Adipose tissue (tissue), 3 donors: ENCODE data around the gene NPPA. TPM values are rescaled to one million over a fixed set of nuclear protein-coding genes. Genes with fewer than 3 reads are reported as not detected.
A peak's percentile ranks its signal among the peaks of the same experiment; 100 is the strongest.
"Not testable (repeated sequence)": the region's sequence is repeated elsewhere in the genome, so short reads cannot be mapped to it uniquely, and the experiment has no call there.

Experiments
- H3K27ac ChIP-seq: one replicate; pipeline ENCODE4 v1.5.1; 2013; ENCODE audit warnings: low read depth, low read length
- WGBS, 3 donors: extraction: QIAGEN DNeasy Blood & Tissue Kit; methylation state at CpG; one replicate each; pipeline ENCODE4 v1.1.7; 2013; 5-methylcytosine and 5-hydroxymethylcytosine counted together
- polyA plus RNA-seq, 3 donors: library from polyadenylated mRNA; stranded (reverse); fragments of 200-250 nt; gene quantifications; one replicate each; pipeline ENCODE4 v1.2.3, GENCODE V29; 2013
- donor health status: healthy with polysubstance abuse.
- donor health status: Bipolar disorder and iron deficiency.
- donor health status: healthy.

Gene NPPA
- polyA plus RNA-seq: 10 to 100 TPM in 1 of 3 donors, under 1 TPM in 2; 0.42 to 40.6 (median 0.49) TPM

GRCh38 chr1:11847667-11848372 lies at the start of gene NPPA:
Gene NPPA, minus strand, starts transcription at chr1:11847783. Its CDS starts 99 bp downstream, at chr1:11847684.
- WGBS, 3 donors: 57 to 66% (median 63%) methylated on average over 17 to 18 of the region's 18 CpGs
- H3K27ac ChIP-seq: no peak within 1 kb of the TSS

GRCh38 chr1:11894501-11894900 lies 46.9 kb upstream of the NPPA start:
- H3K27ac ChIP-seq: not testable (repeated sequence)
- WGBS, 3 donors: 64 to 72% (median 71%) methylated on average over 1 of the region's 1 CpG

GRCh38 chr1:11893907-11894251 lies 46.3 kb upstream of the NPPA start:
- WGBS, 3 donors: 0 to 4% (median 2%) methylated on average over 5 of the region's 5 CpGs

GRCh38 chr1:11891433-11892186 lies 44.0 kb upstream of the NPPA start:
- 80 to 86% (median 83%) methylated on average over 6 of the region's 6 CpGs for WGBS, 3 donors
- no peak overlapping the region for H3K27ac ChIP-seq

More at GRCh38 chr1:11893907-11894251, 46.3 kb upstream of the NPPA start:
- no peak overlapping the region for H3K27ac ChIP-seq

GRCh38 chr1:11888877-11889208 lies 41.3 kb upstream of the NPPA start:
- WGBS, 3 donors: 50 to 64% (median 61%) methylated on average over 3 of the region's 3 CpGs
- H3K27ac ChIP-seq: no peak overlapping the region

GRCh38 chr1:11888206-11888876 lies 40.8 kb upstream of the NPPA start:
- 78 to 83% (median 82%) methylated on average over 15 of the region's 15 CpGs for WGBS, 3 donors
- H3K27ac ChIP-seq: no peak overlapping the region

GRCh38 chr1:11887666-11888007 lies 40.1 kb upstream of the NPPA start:
- WGBS, 3 donors: 78 to 89% (median 80%) methylated on average over 7 of the region's 7 CpGs

GRCh38 chr1:11886986-11887665 lies 39.5 kb upstream of the NPPA start:
- WGBS, 3 donors: 74 to 84% (median 75%) methylated on average over 18 to 19 of the region's 19 CpGs
- H3K27ac ChIP-seq: no peak overlapping the region

More at GRCh38 chr1:11887666-11888007, 40.1 kb upstream of the NPPA start:
- no peak overlapping the region for H3K27ac ChIP-seq

GRCh38 chr1:11885916-11886315 lies 38.3 kb upstream of the NPPA start:
- no peak overlapping the region for H3K27ac ChIP-seq
- WGBS, 3 donors: 66 to 75% (median 74%) methylated on average over 6 of the region's 6 CpGs

GRCh38 chr1:11882814-11883538 lies 35.4 kb upstream of the NPPA start:
- H3K27ac ChIP-seq: no peak overlapping the region
- WGBS, 3 donors: 36 to 50% (median 49%) methylated on average over 13 of the region's 13 CpGs

GRCh38 chr1:11881749-11882441 lies 34.3 kb upstream of the NPPA start:
- H3K27ac ChIP-seq: peak overlapping the region; percentile 41
- WGBS, 3 donors: 84 to 90% (median 87%) methylated on average over 18 of the region's 18 CpGs

- 41 to 54% (median 52%) methylated on average over 10 of the region's 10 CpGs for WGBS, 3 donors
- no peak overlapping the region for H3K27ac ChIP-seq
These were observed 33.5 kb upstream of the NPPA start for GRCh38 chr1:11880911-11881748.

- no peak overlapping the region for H3K27ac ChIP-seq
- WGBS, 3 donors: 59 to 75% (median 73%) methylated on average over 12 of the region's 12 CpGs
These were observed 32.6 kb upstream of the NPPA start for GRCh38 chr1:11880181-11880575.

- WGBS, 3 donors: 83 to 85% (median 83%) methylated on average over 28 of the region's 28 CpGs
- H3K27ac ChIP-seq: no peak overlapping the region
These were observed 32.0 kb upstream of the NPPA start for GRCh38 chr1:11879311-11880180.

- 80 to 88% (median 82%) methylated on average over 6 of the region's 6 CpGs for WGBS, 3 donors
- no peak overlapping the region for H3K27ac ChIP-seq
These were observed 31.3 kb upstream of the NPPA start for GRCh38 chr1:11878891-11879190.
